Right lobe of liver (tissue), 4 donors: ENCODE data around the gene RNH1.

Source experiments
- POLR2A ChIP-seq: fragments of 450-650 bp; IDR thresholded peaks from one replicate; pipeline ENCODE4 v1.6.1; 2017; ENCODE audit warnings: antibody characterized with exemption, mild to moderate bottlenecking
- TF ChIP-seq, protein P1 (sequence below), 4 donors: fragments of 200-600 bp in 3 of 4; fragments of 450-650 bp in 1 of 4; IDR thresholded peaks; one replicate each; pipeline versions ENCODE4 v1.5.1 to v1.8.0; 2016 to 2022; ENCODE audit warnings: antibody characterized with exemption in 4 of 4, mild to moderate bottlenecking in 2 of 4
- donor health status: DM: no; HTN: no; CAD: no.
- donor health status: DM: no; HTN: no; CAD: no.
- donor health status: DM: no; HTN: yes; CAD: no.

DNA sequence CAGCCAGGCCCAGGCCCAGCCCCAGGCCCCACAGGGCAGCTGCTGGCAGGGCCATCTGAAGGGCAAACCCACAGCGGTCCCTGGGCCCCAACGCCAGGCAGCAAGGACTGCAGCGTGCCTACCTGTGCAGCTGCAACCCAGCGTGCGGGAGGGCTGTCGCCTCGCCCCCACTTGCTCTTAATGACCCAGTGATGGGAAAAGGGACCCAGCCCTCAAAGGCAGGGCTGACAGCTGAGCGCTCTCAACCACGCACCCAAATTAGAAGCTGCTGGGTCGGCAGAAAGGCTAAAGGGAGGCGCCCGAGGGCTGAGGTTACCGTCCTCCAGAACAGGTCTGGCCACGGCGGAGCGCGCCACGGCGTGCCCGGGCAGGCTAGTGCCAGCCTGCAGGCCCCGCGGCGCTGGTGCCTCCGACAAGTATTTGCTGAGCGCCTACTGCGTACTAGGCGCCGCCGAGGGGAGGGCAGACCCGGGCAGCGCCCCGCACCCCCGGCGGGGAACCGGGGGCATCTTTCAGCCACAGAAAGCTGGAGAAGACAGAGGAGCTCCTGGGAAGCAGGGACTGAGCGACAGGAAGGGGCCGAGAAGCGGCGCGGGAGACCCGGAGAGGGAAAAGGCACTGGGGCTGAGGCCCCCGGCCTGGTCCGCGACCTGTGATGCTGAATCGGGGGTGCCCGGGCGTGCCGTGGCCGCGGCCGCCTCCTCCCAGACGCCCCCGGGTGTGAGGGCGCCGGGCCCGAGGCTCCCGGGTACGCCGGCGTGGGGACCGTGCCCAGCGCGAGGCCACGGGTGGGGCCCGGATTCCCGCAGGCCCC, 27.6 kb upstream of the RNH1 start:
- TF ChIP-seq, protein P1, sequence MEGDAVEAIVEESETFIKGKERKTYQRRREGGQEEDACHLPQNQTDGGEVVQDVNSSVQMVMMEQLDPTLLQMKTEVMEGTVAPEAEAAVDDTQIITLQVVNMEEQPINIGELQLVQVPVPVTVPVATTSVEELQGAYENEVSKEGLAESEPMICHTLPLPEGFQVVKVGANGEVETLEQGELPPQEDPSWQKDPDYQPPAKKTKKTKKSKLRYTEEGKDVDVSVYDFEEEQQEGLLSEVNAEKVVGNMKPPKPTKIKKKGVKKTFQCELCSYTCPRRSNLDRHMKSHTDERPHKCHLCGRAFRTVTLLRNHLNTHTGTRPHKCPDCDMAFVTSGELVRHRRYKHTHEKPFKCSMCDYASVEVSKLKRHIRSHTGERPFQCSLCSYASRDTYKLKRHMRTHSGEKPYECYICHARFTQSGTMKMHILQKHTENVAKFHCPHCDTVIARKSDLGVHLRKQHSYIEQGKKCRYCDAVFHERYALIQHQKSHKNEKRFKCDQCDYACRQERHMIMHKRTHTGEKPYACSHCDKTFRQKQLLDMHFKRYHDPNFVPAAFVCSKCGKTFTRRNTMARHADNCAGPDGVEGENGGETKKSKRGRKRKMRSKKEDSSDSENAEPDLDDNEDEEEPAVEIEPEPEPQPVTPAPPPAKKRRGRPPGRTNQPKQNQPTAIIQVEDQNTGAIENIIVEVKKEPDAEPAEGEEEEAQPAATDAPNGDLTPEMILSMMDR (IDR thresholded peaks at IDR 0.05) = no peak
- TF ChIP-seq POLR2A = no peak
